ENCODE data around the gene MIGA1. TPM values are rescaled to one million over a fixed set of nuclear protein-coding genes. Genes with fewer than 3 reads are reported as not detected.
"Not testable (repeated sequence)": the region's sequence is repeated elsewhere in the genome, so short reads cannot be mapped to it uniquely, and the experiment has no call there.

Gene MIGA1
- total RNA-seq, 1 experiment from 2014 or later, result 25.7 TPM

DNA sequence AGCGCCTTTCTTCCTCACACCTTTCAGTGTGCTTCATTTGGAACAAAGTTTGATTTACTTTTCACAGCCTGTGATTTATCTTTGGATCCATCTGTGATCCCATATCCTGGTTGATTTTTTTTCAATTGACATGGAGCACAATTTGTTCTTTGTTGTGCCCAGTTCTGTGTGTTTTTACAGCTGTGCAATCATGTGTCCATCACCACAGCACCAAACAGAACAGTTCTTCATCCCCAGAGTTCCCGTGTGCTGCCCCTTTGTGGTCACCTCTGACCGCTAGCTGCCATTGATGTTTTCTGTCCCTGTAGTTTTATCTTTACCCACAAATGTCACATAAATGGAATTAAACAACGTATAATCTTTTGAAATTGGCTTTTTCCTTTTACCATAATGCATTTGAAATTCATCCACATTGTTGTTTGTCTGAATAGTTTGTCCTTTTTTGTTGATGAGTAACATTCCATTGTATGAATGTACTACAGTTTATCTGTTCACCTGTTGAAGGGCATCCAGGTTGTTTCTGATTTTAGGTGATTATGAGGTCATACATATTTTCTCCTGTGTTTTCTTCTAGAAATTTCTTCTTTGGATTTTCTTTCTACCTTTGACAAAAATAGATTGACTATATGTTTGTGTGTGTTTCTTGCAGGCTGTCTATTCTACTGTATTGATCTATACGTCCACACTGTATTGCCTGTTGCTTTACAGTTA, 17.4 kb downstream of the MIGA1 start:
- no peak for DNase-seq (ENCODE audit: low read depth)

DNA sequence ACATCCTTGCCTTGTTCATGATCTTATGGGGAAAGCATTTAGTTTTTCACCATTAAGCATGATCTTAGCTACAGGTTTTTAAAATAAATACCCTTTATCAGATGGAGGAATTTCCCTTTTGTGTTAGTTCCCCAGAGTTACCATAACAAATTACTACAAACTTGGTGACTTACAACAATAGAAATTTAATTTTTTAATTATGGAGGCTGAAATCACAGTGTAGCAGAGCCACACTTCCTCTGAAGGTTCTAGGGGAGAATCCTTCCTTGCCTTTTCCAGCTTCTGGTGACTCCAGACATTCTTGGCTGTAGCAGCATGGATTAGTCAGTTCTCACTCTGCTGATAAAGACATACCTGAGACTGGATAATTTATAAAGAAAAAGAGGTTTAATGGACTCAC, 18.5 kb downstream of the MIGA1 start:
- no peak for DNase-seq (ENCODE audit: low read depth)

- DNase-seq (ENCODE audit: low read depth), result no peak
Observed at GRCh38 chr1:77802026-77802425, 22.6 kb downstream of the MIGA1 start.

GRCh38 chr1:77803371-77803770, 23.9 kb downstream of the MIGA1 start:
- no peak for DNase-seq (ENCODE audit: low read depth)

- DNase-seq (ENCODE audit: low read depth), result not testable (repeated sequence)
Observed at GRCh38 chr1:77809787-77810462, 30.5 kb downstream of the MIGA1 start.

- DNase-seq (ENCODE audit: low read depth), result not testable (repeated sequence)
Observed at GRCh38 chr1:77811589-77811988, 32.1 kb downstream of the MIGA1 start.

- DNase-seq (ENCODE audit: low read depth), result no peak
Observed at GRCh38 chr1:77817368-77818209, 38.1 kb downstream of the MIGA1 start.

DNA sequence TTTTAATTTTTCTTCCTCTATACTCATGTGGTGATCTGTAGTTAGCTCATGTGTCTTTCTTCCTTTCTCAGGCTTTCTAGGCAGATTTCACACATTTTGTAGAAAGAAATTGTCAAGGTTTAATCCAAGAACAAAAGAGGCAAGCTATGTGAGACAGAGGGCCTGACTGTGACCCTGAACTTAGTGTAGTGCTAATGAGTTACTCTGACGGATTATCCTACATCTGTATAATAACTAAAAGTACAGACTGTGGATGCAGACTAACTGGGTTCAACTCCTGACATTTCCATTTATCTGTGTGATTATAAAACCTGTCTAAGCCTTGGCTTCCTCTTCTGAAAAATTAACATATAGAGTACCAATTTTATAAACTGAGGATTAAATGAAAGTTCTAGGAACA, 40.7 kb downstream of the MIGA1 start:
- DNase-seq (ENCODE audit: low read depth), result no peak

- DNase-seq (ENCODE audit: low read depth), result peak; percentile 51
Observed at GRCh38 chr1:77824079-77824478, 44.6 kb downstream of the MIGA1 start.

- DNase-seq (ENCODE audit: low read depth), result no peak
Observed at GRCh38 chr1:77824694-77825093, 45.2 kb downstream of the MIGA1 start.

DNA sequence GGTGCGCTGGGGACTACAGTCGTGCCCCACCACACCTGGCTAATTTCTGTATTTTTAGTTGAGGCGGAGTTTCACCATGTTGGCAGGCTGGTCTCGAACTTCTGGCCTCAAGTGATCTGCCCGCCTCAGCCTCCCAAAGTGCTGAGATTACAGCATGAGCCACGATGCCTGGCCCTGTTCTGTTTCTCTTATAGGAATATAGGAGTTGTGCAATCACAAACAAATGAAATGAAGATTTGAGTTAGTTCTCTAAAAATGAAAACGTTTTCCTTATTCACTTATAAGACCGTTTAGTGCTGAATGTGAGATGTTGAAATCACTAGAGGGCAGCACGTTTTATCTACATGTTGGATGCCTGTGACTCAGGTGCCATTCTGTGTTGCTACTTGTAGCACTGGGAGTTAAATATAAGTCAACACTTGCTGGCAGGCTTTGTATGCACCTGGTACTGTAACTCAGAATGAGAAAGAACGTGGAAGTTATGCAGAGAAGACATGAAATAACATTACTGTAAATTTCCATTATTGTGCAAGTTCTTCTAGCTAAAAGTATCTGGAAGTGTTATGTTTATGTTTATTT, 45.8 kb downstream of the MIGA1 start:
- DNase-seq (ENCODE audit: low read depth), result peak; percentile 54

DNA sequence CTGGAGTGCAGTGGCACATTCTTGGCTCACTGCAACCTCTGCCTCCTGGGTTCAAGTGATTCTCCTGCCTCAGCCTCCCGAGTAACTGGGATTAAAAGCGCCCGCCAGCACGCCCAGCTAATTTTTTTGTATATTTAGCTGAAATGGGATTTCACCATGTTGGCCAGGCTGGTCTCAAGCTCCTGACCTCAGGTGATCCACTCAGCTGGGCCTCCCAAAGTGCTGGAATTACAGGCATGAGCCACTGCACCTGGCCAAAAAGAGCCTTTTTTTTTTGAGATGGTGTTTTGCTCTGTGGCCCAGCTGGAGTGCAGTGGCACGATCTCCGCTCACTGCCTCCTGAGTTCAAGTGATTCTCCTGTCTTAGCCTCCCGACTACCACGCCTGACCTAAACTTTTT, 47.4 kb downstream of the MIGA1 start:
- DNase-seq (ENCODE audit: low read depth), result not testable (repeated sequence)

DNA sequence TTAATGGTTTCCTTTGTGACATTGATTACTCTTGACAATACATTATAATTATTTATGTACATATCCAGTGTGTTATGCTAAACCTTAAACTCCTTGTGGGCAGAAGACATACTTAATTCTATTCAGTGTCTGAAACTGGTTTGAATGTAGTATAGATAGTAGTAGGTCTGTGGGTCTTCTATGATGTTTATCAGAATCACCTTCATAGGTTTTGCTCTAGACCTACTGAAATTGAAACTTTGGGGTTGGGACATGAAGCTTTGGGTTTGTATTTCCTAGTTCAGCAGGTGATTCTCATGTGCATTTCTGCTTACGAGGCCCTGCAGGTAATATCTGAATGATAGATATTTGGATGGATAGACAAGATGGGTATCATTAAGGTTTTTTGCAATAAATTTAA, 48.6 kb downstream of the MIGA1 start:
- DNase-seq (ENCODE audit: low read depth), result no peak

GRCh38 chr1:77829851-77830250, 50.4 kb downstream of the MIGA1 start:
- no peak for DNase-seq (ENCODE audit: low read depth)

DNA sequence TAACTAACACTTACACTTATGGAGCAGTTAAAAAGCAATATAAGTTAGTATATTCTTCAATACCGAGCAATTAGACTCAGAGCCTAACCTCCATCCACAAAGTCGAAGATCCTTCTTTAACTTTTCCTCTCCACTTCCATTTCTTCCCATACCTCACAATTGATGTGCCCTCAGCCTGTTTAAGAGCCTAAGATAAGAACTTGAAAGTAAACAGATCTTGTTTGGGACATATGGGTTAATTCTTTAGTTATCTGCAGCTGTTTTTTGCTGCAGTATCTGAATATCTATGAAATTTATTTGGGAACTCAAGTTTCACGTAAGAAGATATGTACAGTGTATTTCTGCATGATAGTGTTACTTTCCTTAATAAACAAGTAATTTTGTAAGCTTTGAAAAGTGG, 51.5 kb downstream of the MIGA1 start:
- DNase-seq (ENCODE audit: low read depth), result no peak

- no peak for DNase-seq (ENCODE audit: low read depth)
Observed at GRCh38 chr1:77831566-77831965, 52.1 kb downstream of the MIGA1 start.

DNA sequence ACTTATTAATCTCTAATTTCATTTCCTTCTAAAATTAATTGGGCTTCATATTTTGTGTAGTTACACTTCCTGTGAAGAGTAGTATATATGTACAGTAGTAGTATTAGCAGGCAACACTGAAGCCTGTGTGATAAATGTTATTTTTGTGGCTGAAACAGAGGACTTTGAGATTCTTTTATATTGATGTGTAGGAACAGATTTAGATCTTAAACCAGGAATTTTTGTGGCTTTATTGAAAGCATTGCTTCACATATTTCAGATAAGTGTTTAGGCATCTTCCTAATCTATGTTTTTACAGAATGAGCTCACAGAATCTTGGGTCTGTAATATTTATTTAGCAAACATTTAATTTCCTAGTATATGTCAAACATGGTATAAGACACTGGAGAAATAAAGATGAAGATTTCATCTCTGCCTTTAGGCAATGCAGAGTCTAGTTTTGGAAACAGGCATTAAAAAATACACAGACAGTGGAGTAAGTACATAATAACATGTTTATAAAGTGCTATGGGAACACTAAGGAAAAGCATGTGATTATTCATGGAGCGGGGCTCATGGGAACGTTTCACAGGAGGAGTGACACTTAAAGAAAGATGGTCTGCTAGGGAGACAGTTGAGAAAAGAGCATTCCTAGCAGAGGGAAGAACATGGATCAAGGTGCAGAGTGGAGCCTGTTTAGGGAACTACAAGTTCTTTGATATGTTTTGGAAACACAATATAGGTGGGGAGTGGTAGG, 52.7 kb downstream of the MIGA1 start:
- peak; percentile 10 for DNase-seq (ENCODE audit: low read depth)

- peak; percentile 45 for DNase-seq (ENCODE audit: low read depth)
Observed at GRCh38 chr1:77832901-77833300, 53.5 kb downstream of the MIGA1 start.

DNA sequence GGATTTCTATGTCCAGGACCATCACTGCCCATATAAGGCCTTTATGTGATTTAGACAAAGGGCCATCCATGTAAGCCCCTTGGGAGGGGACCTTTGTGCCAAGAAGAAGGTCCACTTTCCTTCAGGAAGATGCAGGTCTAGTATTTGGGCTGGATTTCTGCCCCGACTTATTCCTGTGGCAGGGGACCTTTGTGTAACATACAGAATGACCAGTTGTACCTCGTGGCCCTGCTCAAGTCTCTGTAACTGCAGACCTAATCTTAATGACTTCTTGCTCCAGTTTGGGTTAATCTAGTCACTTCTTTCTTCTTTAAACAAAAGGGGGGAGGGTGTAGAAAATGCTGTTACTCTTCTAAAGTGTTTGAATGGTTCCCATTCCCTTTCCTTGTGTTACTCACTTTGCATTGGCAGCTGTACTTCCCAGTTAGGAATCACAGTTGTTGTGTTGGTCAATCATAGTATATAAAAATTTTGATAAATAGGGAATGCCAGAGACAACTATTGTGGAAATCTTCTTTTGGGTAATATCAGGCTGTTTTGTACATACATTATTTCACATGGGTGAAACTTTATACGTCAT, 54.2 kb downstream of the MIGA1 start:
- no peak for DNase-seq (ENCODE audit: low read depth)

- no peak for DNase-seq (ENCODE audit: low read depth)
Observed at GRCh38 chr1:77834771-77835334, 55.4 kb downstream of the MIGA1 start.

- DNase-seq (ENCODE audit: low read depth), result no peak
Observed at GRCh38 chr1:77841574-77841973, 62.1 kb downstream of the MIGA1 start.
